ENCODE measurements around the gene DAB2IP. TPM values are rescaled to one million over a fixed set of nuclear protein-coding genes. Genes with fewer than 3 reads are reported as not detected.

DAB2IP gene
- total RNA-seq, 8 experiments from 2014 or later = 8.0 to 27.7 (median 19.6) TPM

DNA sequence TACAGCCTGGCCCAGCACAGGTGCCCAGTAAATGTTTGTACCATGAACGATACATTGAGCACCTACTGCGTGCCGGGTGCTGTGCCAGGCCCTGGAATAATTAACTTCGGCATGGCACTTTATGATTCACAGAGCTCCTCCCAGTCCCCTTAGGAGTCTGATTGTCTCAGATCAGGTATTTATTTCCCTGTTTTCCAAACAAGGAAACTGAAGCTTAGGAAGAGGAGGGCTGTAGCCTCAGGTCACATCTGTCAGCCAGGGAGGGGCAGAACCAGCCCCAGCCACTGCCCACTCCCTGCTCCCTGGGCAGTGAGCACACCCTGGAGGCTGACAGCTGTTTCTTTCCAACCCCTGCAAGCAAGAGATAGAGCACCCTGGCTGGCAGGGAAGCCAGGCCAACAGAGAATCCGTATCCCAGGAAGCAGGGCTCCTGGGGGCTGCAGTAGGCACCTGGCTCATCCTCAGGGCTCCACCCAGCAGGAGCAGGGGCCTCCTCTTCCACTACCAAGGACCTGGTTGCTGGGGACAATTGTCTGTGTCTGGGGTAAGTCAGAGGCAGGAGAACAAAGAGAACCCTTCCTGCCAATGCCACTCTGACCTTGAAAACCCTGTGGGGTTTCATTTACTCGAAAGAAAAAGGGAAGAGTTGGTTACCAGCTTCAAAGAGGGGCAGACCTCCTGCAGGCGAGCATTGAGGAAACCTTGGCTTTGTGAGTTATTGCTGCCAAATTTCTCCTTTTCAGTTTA is 69.0 kb downstream of the DAB2IP start:
- WGBS, 10 experiments = 0 to 100% (median 67%) methylated on average over 1 to 5 of the region's 7 CpGs; no CpG with 5 or more reads in 2 of the 10 experiments
- in situ Hi-C loops (cut with MboI; ENCODE audit: low pct_unique_long_range_greater_than_20kb in 2 of 9, low sequenced_read_pairs in 9 of 9, unreplicated experiment in 9 of 9) = no loop called here
- ATAC-seq (replicated peaks in 6 of 8) = peak in 2 of 8 experiments; percentile 3 to 7
- Histone ChIP-seq H3K4me1 (replicated peaks in 1 of 2) (peaks cover 33 to 36% of the 10 kb centered on the region in 2 donors), H3K4me3 (no peak overlapping the region), H3K27ac (no peak overlapping the region)

DNA sequence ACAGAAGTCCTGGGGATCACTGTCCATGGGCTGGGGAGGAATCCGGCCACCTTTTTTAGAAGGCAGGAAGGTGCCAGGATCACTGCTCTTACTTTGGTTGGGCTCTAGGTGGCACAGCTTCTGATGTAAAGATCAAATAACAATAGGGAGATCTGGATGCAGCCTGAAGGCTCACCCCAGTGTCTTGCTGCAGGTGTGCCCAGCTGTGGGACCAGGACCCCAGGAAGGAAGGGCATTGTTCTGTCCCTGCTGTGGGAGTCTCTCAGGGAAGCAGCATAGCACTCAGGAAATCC is 69.6 kb downstream of the DAB2IP start:
- in situ Hi-C loops (cut with MboI; ENCODE audit: low pct_unique_long_range_greater_than_20kb in 2 of 9, low sequenced_read_pairs in 9 of 9, unreplicated experiment in 9 of 9) = no loop called here
- Histone ChIP-seq H3K27ac (no peak overlapping the region), H3K4me1 (replicated peaks in 1 of 2) (peaks cover 37 to 38% of the 10 kb centered on the region in 2 donors), H3K4me3 (no peak overlapping the region)
- ATAC-seq (replicated peaks in 6 of 8) = no peak
- 86 to 100% (median 100%) methylated on average over 1 of the region's 1 CpG; no CpG with 5 or more reads in 6 of the 10 experiments for WGBS, 10 experiments

DNA sequence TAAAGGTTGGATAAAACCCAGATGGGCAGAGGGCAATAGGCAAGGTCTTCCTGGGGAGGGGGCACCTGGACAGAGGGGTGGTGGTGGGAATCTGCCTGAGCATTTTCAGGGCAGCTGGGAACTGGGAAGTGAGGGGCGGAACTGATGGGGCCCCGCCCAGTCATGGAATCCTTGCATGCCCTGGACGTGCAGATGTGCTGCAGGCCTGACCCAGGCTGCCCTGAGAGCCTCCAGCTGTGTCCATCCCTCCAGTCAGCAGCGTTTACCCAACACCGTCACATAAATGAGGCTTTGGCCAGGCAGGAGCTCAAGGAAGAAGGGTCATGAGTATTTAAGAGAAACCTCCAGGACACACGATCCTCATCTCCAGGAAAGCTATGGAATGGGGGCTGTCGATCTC is 70.3 kb downstream of the DAB2IP start:
- Histone ChIP-seq H3K27ac (no peak overlapping the region), H3K4me1 (replicated peaks in 1 of 2) (peaks cover 39 to 40% of the 10 kb centered on the region in 2 donors), H3K4me3 (no peak overlapping the region)
- peak in 2 of 8 experiments; percentile 4 to 22 for ATAC-seq (replicated peaks in 6 of 8)
- 4 to 83% (median 75%) methylated on average over 2 to 4 of the region's 7 CpGs; no CpG with 5 or more reads in 7 of the 10 experiments for WGBS, 10 experiments
- in situ Hi-C loops (cut with MboI; ENCODE audit: low pct_unique_long_range_greater_than_20kb in 2 of 9, low sequenced_read_pairs in 9 of 9, unreplicated experiment in 9 of 9) = no loop called here

DNA sequence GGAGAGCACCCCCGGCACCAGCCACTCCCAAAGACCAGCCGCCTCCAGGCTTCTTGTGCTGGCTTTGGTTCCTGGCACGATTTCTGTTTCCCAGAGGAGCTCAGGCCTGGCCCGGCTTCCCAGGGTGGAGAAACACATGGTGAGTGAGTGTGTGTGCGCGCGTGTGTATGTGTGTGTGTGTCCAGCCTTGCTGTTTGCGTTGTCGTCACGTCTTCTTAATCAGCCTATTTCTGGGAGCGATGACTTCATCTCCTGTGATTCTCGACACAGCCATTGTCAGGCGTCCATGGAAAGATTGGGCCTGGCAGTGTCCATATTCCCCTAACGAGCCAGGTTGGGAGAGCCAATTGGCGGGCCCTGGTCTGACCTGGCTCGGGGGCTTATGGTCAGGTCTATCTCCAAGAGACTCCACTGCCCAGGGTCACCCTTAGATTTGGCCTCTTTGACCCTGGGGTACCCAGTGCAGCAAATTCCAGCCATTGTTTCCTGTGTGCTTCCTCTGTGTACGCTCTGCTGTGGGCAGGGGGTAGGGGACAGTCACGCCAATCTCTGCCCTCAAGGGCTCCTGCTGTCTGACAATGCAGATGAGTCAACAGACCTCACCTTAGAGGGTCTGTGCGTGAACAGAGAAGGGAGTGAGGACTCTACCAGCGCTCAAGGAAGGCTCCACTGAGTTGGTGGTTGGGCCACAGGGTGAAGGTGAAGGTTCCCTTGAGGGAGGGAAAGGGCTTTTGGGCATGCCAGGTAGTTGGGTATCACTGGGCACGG is 73.8 kb downstream of the DAB2IP start:
- H3K4me1 ChIP-seq (replicated peaks in 1 of 2) = peaks cover 25 to 27% of the 10 kb centered on the region in 2 donors
- no peak overlapping the region for H3K4me3 ChIP-seq
- in situ Hi-C loops (cut with MboI; ENCODE audit: low pct_unique_long_range_greater_than_20kb in 2 of 9, low sequenced_read_pairs in 9 of 9, unreplicated experiment in 9 of 9) = loop anchor here in 2 of 9 experiments (25.0 kb wide), 1 partner anchor 262 kb away; no protein-coding TSS in a partner anchor
- peak; percentile 83 to 93 (median 90) for ATAC-seq (replicated peaks in 6 of 8)
- 38 to 100% (median 80%) methylated on average over 1 to 9 of the region's 21 CpGs; no CpG with 5 or more reads in 1 of the 10 experiments for WGBS, 10 experiments
- peak overlapping the region; percentile 69 to 85 for H3K27ac ChIP-seq

DNA sequence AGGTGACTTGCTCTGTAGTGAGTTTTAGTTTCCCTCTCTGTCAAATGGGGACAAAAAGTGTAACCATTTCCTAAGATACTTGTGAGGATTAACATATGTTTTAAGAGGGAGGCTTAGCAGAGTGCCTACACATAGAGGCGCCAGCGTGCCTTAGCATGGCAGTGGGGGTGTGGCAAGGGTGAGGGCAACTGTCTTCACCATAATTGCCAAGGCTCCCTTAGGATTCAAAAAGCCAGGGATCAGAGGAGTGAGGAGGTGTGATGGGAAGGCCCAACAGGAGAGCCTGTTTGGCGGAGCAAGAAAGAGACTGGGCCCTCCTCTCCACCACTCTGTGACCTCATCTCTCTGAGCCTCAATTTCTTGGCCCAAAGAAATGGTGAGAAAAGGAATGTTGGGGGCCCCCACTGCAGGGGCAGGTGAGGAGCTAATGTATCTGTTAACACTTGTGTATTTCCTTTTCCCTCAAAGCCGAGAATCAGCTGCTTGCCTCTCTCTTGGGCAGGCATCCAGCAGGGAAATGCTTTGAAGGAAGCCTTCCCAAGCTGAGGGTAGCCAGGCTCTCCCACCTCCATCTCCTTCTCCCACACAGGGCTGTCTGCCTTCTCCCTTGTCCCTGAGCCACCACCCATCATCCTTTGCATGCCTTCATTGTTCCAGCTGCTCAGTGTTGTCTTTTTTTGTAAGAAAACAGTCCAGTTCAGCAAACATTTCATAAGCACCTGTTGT is 76.0 kb downstream of the DAB2IP start:
- 83 to 100% (median 96%) methylated on average over 1 to 4 of the region's 4 CpGs; no CpG with 5 or more reads in 3 of the 10 experiments for WGBS, 10 experiments
- in situ Hi-C loops (cut with MboI; ENCODE audit: low pct_unique_long_range_greater_than_20kb in 2 of 9, low sequenced_read_pairs in 9 of 9, unreplicated experiment in 9 of 9) = loop anchor here in 2 of 9 experiments (25.0 kb wide), 1 partner anchor 260 kb away; no protein-coding TSS in a partner anchor
- no peak overlapping the region for H3K4me3 ChIP-seq
- H3K4me1 ChIP-seq (replicated peaks in 1 of 2) = peaks cover 14 to 20% of the 10 kb centered on the region in 2 donors
- ATAC-seq (replicated peaks in 6 of 8) = no peak
- H3K27ac ChIP-seq = no peak overlapping the region

DNA sequence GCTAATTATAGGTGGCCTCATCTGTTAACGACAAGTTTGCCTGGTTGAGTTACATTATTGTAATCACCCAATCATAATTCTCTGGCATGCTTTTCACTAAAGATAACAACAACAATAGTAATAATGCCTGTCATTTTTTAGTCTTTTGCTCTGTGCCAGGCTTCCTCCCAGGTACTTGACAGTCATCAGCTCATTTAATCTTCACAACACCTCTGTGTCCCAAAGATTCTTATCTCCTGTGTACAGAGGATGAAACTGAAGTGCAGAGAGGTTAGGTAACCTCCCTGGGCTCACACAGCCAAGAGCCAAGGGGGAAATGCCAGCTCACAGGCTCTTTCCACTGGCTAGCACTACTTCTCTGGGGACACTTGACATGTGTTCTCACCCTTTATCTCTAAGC is 77.5 kb downstream of the DAB2IP start:
- no peak overlapping the region for H3K4me3 ChIP-seq
- no peak overlapping the region for H3K27ac ChIP-seq
- WGBS, 10 experiments = 0 to 100% (median 86%) methylated on average over 1 of the region's 1 CpG; no CpG with 5 or more reads in 5 of the 10 experiments
- peaks cover 14 to 17% of the 10 kb centered on the region in 2 donors for H3K4me1 ChIP-seq (replicated peaks in 1 of 2)
- in situ Hi-C loops (cut with MboI; ENCODE audit: low pct_unique_long_range_greater_than_20kb in 2 of 9, low sequenced_read_pairs in 9 of 9, unreplicated experiment in 9 of 9) = loop anchor here in 2 of 9 experiments (25.0 kb wide), 1 partner anchor 258 kb away; no protein-coding TSS in a partner anchor
- no peak for ATAC-seq (replicated peaks in 6 of 8)

DNA sequence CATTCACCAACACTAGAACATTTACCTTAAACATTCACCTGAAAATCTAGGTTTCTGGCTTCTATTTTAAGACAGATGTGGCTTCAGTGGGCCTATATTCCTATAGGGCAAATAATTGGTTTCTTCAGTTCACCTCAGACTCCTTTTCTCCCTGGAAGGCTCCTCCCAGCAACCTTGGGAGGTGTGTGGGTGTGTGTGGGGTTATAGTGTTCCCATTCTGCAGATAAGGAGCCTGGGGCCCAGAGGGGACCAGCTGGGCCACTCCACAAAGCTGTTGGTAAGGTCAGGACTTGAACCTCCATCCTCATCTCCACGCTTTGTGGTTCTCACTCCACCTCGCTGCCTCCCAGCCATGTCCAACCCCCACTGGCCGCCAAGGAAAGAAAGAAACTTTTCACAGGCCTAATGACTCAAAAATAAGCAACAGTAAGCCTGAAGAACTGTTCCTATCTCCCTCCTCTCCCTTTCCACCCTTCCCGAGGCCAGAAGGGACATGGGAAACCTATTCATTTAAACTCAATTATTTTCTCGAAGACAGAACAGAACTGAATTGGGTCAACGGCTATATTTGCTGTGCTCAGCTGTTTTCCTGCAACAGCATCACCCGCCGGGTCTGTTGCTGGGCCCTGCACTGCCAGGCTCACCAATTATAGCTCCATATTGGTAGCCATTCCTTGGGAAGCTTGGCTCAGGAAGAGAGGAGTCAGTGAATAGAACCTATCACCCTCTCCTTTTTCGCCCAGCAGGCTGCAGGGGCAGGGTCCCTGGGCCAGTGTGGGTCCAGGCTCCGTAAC is 78.5 kb downstream of the DAB2IP start:
- peaks cover 10 to 11% of the 10 kb centered on the region in 2 donors for H3K4me1 ChIP-seq (replicated peaks in 1 of 2)
- no peak overlapping the region for H3K4me3 ChIP-seq
- 73 to 100% (median 85%) methylated on average over 1 to 7 of the region's 10 CpGs; no CpG with 5 or more reads in 3 of the 10 experiments for WGBS, 10 experiments
- no peak overlapping the region for H3K27ac ChIP-seq
- ATAC-seq (replicated peaks in 6 of 8) = no peak
- in situ Hi-C loops (cut with MboI; ENCODE audit: low pct_unique_long_range_greater_than_20kb in 2 of 9, low sequenced_read_pairs in 9 of 9, unreplicated experiment in 9 of 9) = loop anchor here in 2 of 9 experiments (25.0 kb wide), 1 partner anchor 257 kb away; no protein-coding TSS in a partner anchor

DNA sequence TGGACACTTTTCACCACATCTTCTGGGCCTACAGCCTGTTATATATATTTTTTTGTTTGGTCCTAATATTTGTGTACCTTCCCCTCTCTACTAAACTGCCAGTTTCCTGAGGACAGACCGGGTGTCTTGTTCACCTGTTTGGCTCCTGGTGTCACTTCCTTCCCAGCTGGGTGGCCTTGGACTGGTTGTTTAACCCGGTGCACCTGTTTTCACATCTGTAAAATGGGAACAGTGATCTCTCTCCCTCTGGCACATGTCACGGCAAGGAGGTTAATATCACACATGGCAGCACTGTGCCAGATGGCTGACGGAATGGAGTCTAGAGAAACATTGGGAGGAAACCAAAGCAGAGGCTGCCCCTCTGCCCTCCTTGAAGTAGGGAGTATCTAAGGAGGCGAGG is 79.7 kb downstream of the DAB2IP start:
- no peak overlapping the region for H3K27ac ChIP-seq
- WGBS, 10 experiments = 57 to 100% (median 90%) methylated on average over 1 to 3 of the region's 5 CpGs; no CpG with 5 or more reads in 3 of the 10 experiments
- H3K4me3 ChIP-seq = no peak overlapping the region
- in situ Hi-C loops (cut with MboI; ENCODE audit: low pct_unique_long_range_greater_than_20kb in 2 of 9, low sequenced_read_pairs in 9 of 9, unreplicated experiment in 9 of 9) = loop anchor here in 2 of 9 experiments (25.0 kb wide), 1 partner anchor 256 kb away; no protein-coding TSS in a partner anchor
- H3K4me1 ChIP-seq (replicated peaks in 1 of 2) = peaks cover 7 to 12% of the 10 kb centered on the region in 2 donors
- no peak for ATAC-seq (replicated peaks in 6 of 8)

DNA sequence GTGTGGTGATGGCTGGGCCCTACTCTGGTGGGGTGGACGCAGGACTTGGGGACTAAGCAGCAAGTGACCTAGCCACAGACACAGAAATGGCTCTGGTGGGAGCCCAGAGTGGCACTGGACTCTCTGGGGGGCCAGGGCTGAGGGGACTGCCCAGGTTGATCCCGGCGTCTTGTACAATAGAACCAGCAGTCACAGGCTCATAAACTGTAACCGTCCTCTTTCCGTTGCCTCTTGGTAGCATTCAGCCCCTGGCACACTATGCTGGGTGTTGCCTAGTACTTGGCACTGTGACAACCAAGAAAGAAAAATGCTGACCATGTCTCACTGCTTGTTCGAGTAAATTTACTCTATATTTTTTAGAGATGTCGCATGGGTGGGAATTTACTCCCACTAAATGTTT is 80.5 kb downstream of the DAB2IP start:
- peaks cover 13 to 15% of the 10 kb centered on the region in 2 donors for H3K4me1 ChIP-seq (replicated peaks in 1 of 2)
- no peak overlapping the region for H3K4me3 ChIP-seq
- in situ Hi-C loops (cut with MboI; ENCODE audit: low pct_unique_long_range_greater_than_20kb in 2 of 9, low sequenced_read_pairs in 9 of 9, unreplicated experiment in 9 of 9) = loop anchor here in 2 of 9 experiments (25.0 kb wide), 1 partner anchor 255 kb away; no protein-coding TSS in a partner anchor
- 64 to 100% (median 96%) methylated on average over 1 to 6 of the region's 7 CpGs; no CpG with 5 or more reads in 3 of the 10 experiments for WGBS, 10 experiments
- H3K27ac ChIP-seq = no peak overlapping the region
- peak in 1 of 8 experiments; percentile 45 for ATAC-seq (replicated peaks in 6 of 8)

DNA sequence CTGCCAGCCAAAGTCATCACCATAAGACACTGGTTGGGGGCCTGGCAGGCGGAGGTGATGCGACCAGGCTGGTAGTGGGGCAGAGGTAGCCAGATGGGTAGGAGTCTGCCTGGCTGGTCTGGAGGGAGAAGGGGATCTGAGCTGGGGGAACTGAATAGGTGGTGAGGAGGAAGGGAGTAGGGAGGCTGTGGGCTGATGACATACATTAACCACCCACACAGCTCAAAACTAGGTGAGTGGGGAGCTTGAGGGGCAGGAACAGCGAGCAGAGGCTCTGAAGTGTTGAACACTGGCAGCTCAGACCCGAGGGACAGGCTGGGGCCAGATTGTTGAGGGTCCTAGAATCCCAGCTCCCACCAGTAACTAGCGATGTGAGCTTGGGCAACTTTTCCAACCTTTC is 81.0 kb downstream of the DAB2IP start:
- peaks cover 13 to 20% of the 10 kb centered on the region in 2 donors for H3K4me1 ChIP-seq (replicated peaks in 1 of 2)
- H3K4me3 ChIP-seq = no peak overlapping the region
- WGBS, 10 experiments = 70 to 100% (median 83%) methylated on average over 1 to 3 of the region's 5 CpGs; no CpG with 5 or more reads in 5 of the 10 experiments
- H3K27ac ChIP-seq = no peak overlapping the region
- peak in 1 of 8 experiments; percentile 10 for ATAC-seq (replicated peaks in 6 of 8)
- in situ Hi-C loops (cut with MboI; ENCODE audit: low pct_unique_long_range_greater_than_20kb in 2 of 9, low sequenced_read_pairs in 9 of 9, unreplicated experiment in 9 of 9) = loop anchor here in 2 of 9 experiments (25.0 kb wide), 1 partner anchor 255 kb away; no protein-coding TSS in a partner anchor

DNA sequence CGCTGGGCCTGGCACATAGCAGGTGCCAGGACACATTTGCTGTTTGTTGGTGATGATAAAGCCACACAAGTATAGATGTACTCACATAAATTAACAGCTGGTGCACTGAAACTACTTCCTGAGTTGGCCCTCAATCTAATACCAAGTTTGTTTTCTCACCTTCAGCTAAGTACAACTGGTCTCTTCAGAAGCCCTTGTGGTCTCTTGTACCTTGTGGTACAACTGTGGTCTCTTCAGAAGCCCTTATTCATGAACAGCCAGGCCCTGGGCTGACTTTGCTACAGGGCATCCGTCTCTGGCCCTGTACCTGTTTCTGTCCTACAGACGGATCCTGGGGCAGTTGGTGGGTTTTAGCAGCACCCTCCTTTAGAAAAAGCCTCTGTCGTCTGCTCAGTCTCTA is 81.5 kb downstream of the DAB2IP start:
- peaks cover 13 to 23% of the 10 kb centered on the region in 2 donors for H3K4me1 ChIP-seq (replicated peaks in 1 of 2)
- in situ Hi-C loops (cut with MboI; ENCODE audit: low pct_unique_long_range_greater_than_20kb in 2 of 9, low sequenced_read_pairs in 9 of 9, unreplicated experiment in 9 of 9) = loop anchor here in 2 of 9 experiments (25.0 kb wide), 1 partner anchor 254 kb away; no protein-coding TSS in a partner anchor
- ATAC-seq (replicated peaks in 6 of 8) = no peak

More for the DNA sequence above, 81.5 kb downstream of the DAB2IP start:
- Histone ChIP-seq H3K27ac (no peak overlapping the region), H3K4me3 (no peak overlapping the region)
- 80 to 100% (median 96%) methylated on average over 1 to 2 of the region's 4 CpGs; no CpG with 5 or more reads in 4 of the 10 experiments for WGBS, 10 experiments

Data from motor neuron (in vitro differentiated cells).